Esophagus (tissue), 2 donors: Measurements from ENCODE around the gene CCDC13. TPM values are rescaled to one million over a fixed set of nuclear protein-coding genes. Genes with fewer than 3 reads are reported as not detected.
A peak's percentile ranks its signal among the peaks of the same experiment; 100 is the strongest.

ENCODE experiments used
- H3K27ac ChIP-seq, 2 donors: one replicate each; pipeline ENCODE4 v1.5.1; 2013; ENCODE audit warnings: low read depth in 2 of 2, mild to moderate bottlenecking in 2 of 2, inconsistent platforms in 1 of 2, low read length in 1 of 2, moderate library complexity in 1 of 2
- H3K27me3 ChIP-seq, 2 donors: one replicate each; pipeline ENCODE4 v1.6.1; 2013; ENCODE audit warnings: low read length in 2 of 2, control low read depth in 1 of 2, mild to moderate bottlenecking in 1 of 2; ENCODE audit not compliant: insufficient read depth in 2 of 2, control insufficient read depth in 1 of 2
- H3K36me3 ChIP-seq, 2 donors: one replicate each; pipeline ENCODE4 v1.6.1; 2013; ENCODE audit warnings: low read length in 1 of 2; ENCODE audit not compliant: control insufficient read depth in 2 of 2, insufficient read depth in 2 of 2
- H3K4me1 ChIP-seq, 2 donors: one replicate each; pipeline ENCODE4 v1.6.1; 2013; ENCODE audit warnings: low read length in 1 of 2; ENCODE audit not compliant: control insufficient read depth in 2 of 2, insufficient read depth in 2 of 2
- H3K4me3 ChIP-seq, 2 donors: one replicate each; pipeline ENCODE4 v1.5.1; 2013; ENCODE audit warnings: low read length in 2 of 2, mild to moderate bottlenecking in 2 of 2, low read depth in 1 of 2, moderate library complexity in 1 of 2
- H3K9me3 ChIP-seq, 2 donors: one replicate each; pipeline ENCODE4 v1.6.1; 2013; ENCODE audit warnings: mild to moderate bottlenecking in 2 of 2, low read depth in 1 of 2, low read length in 1 of 2, moderate library complexity in 1 of 2; ENCODE audit not compliant: control insufficient read depth in 2 of 2, insufficient read depth in 1 of 2
- WGBS, 2 donors: extraction: QIAGEN DNeasy Blood & Tissue Kit; methylation state at CpG; one replicate each; pipeline ENCODE4 v1.1.7; 2013; 5-methylcytosine and 5-hydroxymethylcytosine counted together
- polyA plus RNA-seq, 2 donors: library from polyadenylated mRNA; stranded (reverse); fragments of 200-250 nt; gene quantifications; one replicate each; pipeline ENCODE4 v1.2.3, GENCODE V29; 2013
- donor health status: healthy with polysubstance abuse.
- donor health status: Bipolar disorder and iron deficiency.

Gene CCDC13
- polyA plus RNA-seq, 2 donors = 0.53 to 1.0 TPM

DNA sequence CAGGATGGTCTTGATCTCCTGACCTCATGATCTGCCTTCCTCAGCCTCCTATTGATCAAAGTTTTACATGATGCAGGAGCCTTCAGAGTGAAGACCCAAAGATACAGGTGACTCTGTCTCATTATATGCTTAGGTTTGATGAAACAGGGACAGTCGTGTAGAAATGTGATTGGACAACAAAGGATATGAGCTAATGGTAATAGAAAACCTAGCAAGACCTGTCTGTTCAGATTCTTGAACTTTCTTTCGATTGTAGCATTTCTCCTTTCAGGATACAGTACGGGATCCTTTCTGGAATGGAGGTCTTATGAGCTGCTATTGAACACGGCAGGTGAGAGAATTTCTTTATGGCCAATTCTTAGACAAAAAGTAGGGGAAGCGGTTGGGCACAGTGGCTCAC, 36.1 kb upstream of the CCDC13 start, which contains the start of gene ACKR2:
ACKR2 (plus strand) TSS at position 244 of the 400 bp plus-strand sequence. CDS start 55,058 bp downstream, outside the sequence.
- Histone ChIP-seq H3K36me3 (no peaks in the 10 kb centered on the region), H3K4me1 (peaks cover 0 to 4% of the 10 kb centered on the region in 2 donors), H3K4me3 (no peak within 1 kb of the TSS), H3K9me3 (no peaks in the 10 kb centered on the region), H3K27ac (no peak within 1 kb of the TSS), H3K27me3 (no peaks in the 10 kb centered on the region)
- 79 to 86% methylated on average over 5 of the region's 5 CpGs for WGBS, 2 donors

DNA sequence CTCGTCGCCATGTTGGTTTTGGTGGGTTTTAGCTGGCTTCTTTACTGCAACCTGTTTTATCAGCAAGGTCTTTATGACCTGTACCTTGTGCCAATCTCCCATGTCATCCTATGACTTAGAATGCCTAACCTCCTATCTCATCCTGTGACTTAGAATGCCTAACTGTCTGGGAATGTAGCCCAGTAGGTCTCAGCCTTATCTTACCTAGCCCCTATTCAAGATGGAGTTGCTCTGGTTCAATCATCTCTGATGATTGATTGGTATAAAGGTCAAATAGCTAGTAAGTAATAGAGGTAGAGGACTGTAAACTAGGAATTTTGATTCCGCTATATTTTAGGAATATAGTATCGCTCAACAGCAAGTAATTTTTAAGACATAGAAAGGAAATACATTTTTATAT, 34.9 kb upstream of the CCDC13 start:
- Histone ChIP-seq H3K36me3 (no peaks in the 10 kb centered on the region), H3K27me3 (no peaks in the 10 kb centered on the region), H3K4me3 (no peak overlapping the region), H3K4me1 (peaks cover 0 to 4% of the 10 kb centered on the region in 2 donors), H3K9me3 (no peaks in the 10 kb centered on the region), H3K27ac (no peak overlapping the region)
- WGBS, 2 donors = 84 to 94% methylated on average over 4 of the region's 4 CpGs

DNA sequence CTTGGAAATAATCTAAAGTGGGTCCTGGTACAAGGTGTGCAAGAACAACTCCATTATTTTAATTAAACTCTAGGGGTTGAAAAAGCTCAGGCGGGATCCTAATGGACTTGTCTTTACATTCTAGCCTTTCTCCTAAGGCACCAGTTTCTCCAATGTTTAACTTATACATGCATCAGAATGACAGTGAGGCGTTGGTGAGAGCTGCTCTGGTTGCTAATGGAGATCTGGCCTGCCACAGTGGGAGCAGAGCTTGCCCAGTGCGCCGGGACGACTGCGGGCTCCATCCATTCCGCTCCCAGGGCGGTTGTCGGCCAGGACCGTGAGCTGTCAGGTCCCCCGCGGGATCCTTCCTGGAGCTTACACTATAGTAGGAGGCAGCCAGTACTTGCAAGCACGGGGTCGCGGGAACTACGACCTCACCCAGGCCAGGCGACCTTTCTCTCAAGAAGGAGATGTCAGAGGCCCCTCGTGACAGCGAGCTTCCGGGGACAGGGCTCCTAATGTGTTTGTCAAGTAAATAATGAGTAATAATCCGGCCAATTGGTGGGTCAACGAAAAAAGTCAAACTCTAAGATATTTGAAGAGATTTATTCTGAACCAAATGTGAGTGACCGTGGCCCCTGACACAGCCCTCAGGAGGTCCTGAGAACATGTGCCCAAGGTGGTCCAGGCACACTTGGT, 32.2 kb upstream of the CCDC13 start:
- Histone ChIP-seq H3K9me3 (no peaks in the 10 kb centered on the region), H3K36me3 (no peaks in the 10 kb centered on the region), H3K27me3 (no peaks in the 10 kb centered on the region), H3K27ac (no peak overlapping the region), H3K4me1 (peaks cover 0 to 6% of the 10 kb centered on the region in 2 donors), H3K4me3 (peak overlapping the region in 1 of 2 donors; percentile 81)
- WGBS, 2 donors = 46 to 50% methylated on average over 23 of the region's 23 CpGs

DNA sequence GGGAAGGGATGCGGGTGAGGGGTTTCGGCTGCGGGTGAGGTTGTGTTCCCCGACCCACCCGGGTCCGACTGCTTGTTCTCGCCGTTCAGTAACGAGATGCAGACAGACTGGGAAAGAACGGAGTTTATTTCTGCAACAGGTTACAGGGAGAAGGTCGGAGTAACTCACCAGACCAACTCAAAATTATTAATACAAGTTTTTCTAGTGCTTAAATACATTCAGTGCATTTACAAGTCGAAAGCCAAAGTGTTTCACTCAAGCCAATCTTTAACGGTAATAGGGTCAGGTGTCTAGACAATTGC, 31.7 kb upstream of the CCDC13 start:
- Histone ChIP-seq H3K27me3 (no peaks in the 10 kb centered on the region), H3K4me3 (peak overlapping the region; percentile 75 to 81), H3K9me3 (no peaks in the 10 kb centered on the region), H3K4me1 (peaks cover 0 to 6% of the 10 kb centered on the region in 2 donors), H3K27ac (peak overlapping the region; percentile 94 to 99), H3K36me3 (no peaks in the 10 kb centered on the region)
- WGBS, 2 donors = 1% methylated on average over 13 of the region's 13 CpGs

DNA sequence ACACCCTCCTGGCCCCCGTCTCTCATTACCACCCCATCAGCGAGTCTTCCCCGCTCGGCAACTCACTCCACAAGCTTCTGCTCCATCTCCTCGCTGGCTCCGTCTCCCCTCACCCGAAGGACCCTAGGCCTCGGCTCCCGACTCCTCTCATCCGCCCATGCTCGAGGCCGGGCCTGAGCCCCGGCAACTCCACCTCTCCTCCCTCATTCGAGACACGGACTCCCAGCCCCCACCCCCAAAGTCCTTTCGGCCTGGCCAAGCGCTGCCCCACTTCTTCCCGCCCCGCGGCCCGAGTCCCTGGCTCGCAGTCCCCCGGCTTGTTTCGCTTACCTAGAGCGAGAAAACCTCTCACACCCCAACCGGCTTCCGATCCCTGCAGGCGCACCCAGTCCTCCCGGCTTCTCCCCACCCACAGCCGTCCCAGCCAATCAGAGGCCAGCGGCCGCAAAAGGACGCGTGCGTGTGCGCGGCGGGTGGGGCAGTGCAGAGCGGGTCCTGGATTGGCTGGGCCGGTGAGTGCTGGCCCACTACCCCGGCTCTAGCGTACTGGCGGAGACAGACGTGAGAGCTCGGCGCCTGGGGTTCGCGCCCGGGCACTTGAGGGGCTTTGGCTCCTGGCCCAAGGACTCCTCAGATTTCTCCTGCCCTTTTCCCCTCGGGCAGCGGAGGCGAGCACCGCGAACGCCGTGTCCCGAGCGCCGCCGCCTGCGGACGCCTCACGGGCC, 31.2 kb upstream of the CCDC13 start, which contains the start of gene HIGD1A:
HIGD1A (minus strand) TSS at position 385 of the 725 bp plus-strand sequence. CDS start 10,237 bp downstream, outside the sequence.
- H3K4me1 ChIP-seq = peaks cover 0 to 6% of the 10 kb centered on the region in 2 donors
- H3K9me3 ChIP-seq = no peaks in the 10 kb centered on the region
- H3K27ac ChIP-seq = peak within 1 kb of the TSS; percentile 94 to 99
- H3K27me3 ChIP-seq = no peaks in the 10 kb centered on the region
- H3K36me3 ChIP-seq = no peaks in the 10 kb centered on the region
- WGBS, 2 donors = 1% methylated on average over 63 of the region's 63 CpGs
- H3K4me3 ChIP-seq = peak within 1 kb of the TSS; percentile 75 to 81

DNA sequence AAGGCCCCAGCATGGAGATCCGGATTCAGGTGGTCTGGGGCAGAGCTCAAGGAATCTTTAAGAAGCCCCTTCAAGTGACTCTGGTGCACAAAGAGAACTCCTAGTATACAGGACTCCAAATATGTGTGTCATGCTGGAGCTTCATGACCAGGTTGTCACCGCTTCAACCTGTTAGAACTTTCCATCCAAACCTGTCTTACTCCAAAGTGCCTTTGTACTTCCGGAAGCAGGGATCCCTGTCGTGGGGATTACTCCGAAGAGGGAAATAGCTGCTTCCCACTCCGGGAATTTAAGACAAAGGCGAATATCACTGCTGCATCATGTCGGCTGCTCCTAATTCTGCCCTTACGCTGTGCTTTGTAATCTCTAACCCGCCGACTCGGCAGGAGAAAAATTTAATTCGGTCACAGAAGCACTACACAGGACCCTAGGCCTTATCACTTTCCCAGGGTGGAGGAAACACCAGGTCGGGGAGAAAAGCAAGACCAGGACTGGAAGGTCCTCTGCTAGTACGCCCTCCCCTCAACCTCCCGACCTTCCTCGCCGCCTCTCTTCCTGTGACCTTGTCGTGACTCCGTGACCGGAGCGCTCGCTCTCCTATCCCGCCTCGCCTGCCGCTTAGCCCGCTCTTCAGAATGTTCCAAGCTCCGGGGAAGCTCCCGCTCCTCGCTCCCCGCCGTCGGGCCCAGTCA, 30.5 kb upstream of the CCDC13 start:
- WGBS, 2 donors = 1 to 2% methylated on average over 33 of the region's 33 CpGs
- peaks cover 0 to 6% of the 10 kb centered on the region in 2 donors for H3K4me1 ChIP-seq
- H3K4me3 ChIP-seq = peak overlapping the region; percentile 75 to 81
- H3K36me3 ChIP-seq = no peaks in the 10 kb centered on the region
- no peaks in the 10 kb centered on the region for H3K9me3 ChIP-seq
- H3K27me3 ChIP-seq = no peaks in the 10 kb centered on the region
- peak overlapping the region; percentile 94 to 99 for H3K27ac ChIP-seq

DNA sequence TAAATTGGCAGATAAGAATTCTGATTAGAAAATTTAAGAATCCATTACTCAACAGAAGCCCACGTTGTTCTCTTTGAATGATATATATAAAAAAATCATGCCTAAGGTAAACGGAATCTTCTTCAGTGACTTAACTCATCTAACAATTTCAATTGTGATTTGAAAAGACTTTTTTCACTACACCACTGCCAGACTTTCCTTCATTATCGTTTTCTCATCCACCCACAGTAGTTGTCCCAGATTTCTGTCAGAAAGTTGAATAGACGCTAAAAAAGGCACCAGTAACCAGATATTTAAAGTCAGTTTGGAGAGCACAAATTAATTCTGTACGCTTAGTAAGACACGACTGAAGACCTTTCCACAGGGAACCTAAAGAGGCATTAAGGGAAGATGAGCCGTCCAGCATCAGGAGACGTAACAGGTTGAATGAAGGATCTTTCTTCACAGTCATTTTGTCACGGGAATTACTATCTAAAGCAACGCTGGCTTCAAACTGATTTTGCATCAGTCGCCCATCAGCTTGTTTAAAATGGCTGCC, 29.9 kb upstream of the CCDC13 start:
- Histone ChIP-seq H3K9me3 (no peaks in the 10 kb centered on the region), H3K27ac (peak overlapping the region; percentile 94 to 99), H3K4me1 (peaks cover 0 to 6% of the 10 kb centered on the region in 2 donors), H3K27me3 (no peaks in the 10 kb centered on the region), H3K36me3 (no peaks in the 10 kb centered on the region), H3K4me3 (peak overlapping the region; percentile 75 to 81)
- WGBS, 2 donors = 32 to 35% methylated on average over 11 of the region's 11 CpGs

DNA sequence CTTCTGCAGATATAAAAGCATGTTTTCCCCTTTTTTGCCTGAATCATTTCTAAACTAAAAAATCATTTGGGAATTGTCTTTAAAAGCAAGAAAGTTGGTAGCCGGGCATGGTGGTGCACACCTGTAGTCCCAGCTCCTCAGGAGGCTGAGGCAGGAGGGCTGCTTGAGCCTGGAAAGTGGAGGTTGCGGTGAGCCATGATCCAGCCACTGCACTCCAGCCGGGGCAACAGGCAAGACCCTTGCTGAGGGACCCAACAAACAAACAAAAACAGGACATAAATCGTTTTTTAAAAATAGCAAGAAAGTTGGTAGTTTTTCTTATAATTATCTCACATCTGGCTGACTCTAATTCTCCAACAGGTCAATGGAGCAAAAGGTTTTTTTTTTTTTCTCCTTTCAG, 28.7 kb upstream of the CCDC13 start:
- Histone ChIP-seq H3K27ac (no peak overlapping the region), H3K4me3 (no peak overlapping the region), H3K4me1 (peaks cover 0 to 6% of the 10 kb centered on the region in 2 donors), H3K9me3 (no peaks in the 10 kb centered on the region), H3K36me3 (no peaks in the 10 kb centered on the region), H3K27me3 (no peaks in the 10 kb centered on the region)
- 89 to 90% methylated on average over 4 of the region's 4 CpGs for WGBS, 2 donors

DNA sequence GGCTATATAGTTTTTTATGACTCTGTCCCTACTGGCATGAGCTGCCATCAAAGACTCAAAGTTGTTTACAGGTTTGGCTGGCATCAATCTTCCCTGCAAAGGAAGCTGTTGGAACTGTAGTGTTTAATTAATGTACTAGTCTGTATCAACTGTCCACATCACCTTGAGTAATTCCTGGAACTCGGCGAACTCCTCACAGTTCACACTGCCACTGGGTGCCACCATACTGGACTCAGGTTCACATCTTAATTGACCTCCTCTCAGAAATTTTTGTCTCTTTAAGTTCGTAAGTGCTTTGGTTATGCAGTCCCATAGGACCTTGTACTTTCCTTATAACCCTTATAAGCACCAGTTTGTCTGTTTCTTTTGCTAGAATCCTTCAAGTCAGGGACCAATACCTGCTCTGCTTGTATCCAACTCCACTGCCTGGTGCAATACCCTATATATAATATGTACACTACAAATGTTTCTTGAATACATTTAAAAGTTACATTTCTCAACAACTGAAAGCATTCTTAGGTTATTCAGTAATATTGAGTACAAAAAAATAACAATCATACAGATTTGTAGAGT, 28.1 kb upstream of the CCDC13 start:
- Histone ChIP-seq H3K27me3 (no peaks in the 10 kb centered on the region), H3K27ac (peak overlapping the region in 1 of 2 donors; percentile 64), H3K36me3 (no peaks in the 10 kb centered on the region), H3K9me3 (no peaks in the 10 kb centered on the region), H3K4me1 (peaks cover 0 to 6% of the 10 kb centered on the region in 2 donors), H3K4me3 (peak overlapping the region in 1 of 2 donors; percentile 7)
- 85 to 88% methylated on average over 3 of the region's 3 CpGs for WGBS, 2 donors
